Progenitor cell of endocrine pancreas (in vitro differentiated cells): ENCODE data around the gene NUDT1. TPM values are rescaled to one million over a fixed set of nuclear protein-coding genes. Genes with fewer than 3 reads are reported as not detected.
A peak's percentile ranks its signal among the peaks of the same experiment; 100 is the strongest.

ENCODE experiments used
- DNase-seq: peaks from one replicate; pipeline ENCODE4 v3.0.0; 2021; ENCODE audit warnings: low spot score; ENCODE audit not compliant: unreplicated experiment
- H3K27ac Mint-ChIP-seq: 2 replicates; pipeline ENCODE4 v1.8.0; 2021; ENCODE audit warnings: mild to moderate bottlenecking, moderate library complexity, mixed read lengths
- H3K27me3 Mint-ChIP-seq: 2 replicates; pipeline ENCODE4 v1.8.0; 2021; ENCODE audit warnings: mixed read lengths
- H3K36me3 Mint-ChIP-seq: 2 replicates; pipeline ENCODE4 v1.8.0; 2022; ENCODE audit warnings: mixed read lengths; ENCODE audit not compliant: insufficient read depth
- H3K4me1 Mint-ChIP-seq: 2 replicates; pipeline ENCODE4 v1.8.0; 2021; ENCODE audit warnings: low read depth, mixed read lengths
- H3K4me3 Mint-ChIP-seq: 2 replicates; pipeline ENCODE4 v1.8.0; 2021; ENCODE audit warnings: low read depth, mild to moderate bottlenecking, moderate library complexity, mixed read lengths
- H3K9me3 Mint-ChIP-seq: 2 replicates; pipeline ENCODE4 v1.8.0; 2021; ENCODE audit warnings: low read depth, mixed read lengths
- total RNA-seq: library from RNA; stranded (reverse); gene quantifications from 2 replicates; pipeline ENCODE4 v1.2.1, GENCODE V29; 2021
- TF ChIP-seq, protein P1 (sequence below): fragments of 200-600 bp; sonication (generic); IDR thresholded peaks from one replicate; pipeline ENCODE4 v1.5.0; 2021; ENCODE audit warnings: antibody characterized with exemption, mild to moderate bottlenecking; ENCODE audit not compliant: unreplicated experiment

NUDT1 gene
- total RNA-seq, 1 donor from 2014 or later: 22.1 TPM

DNA sequence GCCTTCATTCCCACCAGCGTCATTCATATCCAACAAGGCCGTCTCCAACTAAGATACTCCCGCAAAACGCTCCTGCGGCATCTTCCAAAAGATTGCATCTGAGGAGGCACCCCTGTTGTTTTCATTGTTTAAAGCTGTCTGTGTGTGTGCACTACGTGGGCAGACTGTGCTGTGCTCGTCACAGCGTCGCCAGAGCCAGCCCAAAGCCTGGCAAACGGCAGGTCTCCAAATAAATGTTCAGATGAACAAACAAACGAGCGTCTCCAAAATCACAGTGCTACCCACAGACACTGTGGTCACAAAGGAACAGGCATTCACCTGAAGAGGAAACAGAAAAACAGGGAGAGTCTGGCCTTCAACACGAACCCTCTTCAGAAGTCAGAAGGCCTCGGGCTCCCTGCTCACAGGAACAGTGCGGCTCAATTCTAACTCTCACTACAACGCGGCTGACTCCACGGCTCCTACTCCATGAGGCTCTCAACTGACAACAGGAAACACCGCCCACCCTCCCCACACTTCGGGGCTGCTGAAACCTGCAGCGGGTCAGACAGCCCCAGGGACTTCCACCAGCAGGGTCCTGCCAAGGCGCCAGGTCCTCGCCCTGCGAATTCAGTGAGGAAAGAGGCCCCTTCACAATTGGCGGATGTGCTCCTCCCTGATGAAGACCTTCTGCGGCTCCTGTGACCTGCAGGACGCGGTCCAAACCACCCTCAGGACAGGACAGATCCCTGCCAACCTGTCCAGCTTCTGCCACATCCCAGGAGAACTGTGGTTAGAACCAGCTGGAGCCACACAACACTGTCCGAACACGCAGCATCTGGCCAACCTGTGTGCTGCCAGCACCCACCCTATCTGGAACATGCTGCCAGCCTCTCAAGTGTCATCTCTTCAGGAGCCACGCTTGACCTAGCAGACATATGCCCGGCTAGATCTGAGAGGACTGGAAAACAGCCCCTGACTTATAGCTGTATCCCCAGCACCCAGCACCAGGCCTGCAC lies 45.3 kb upstream of the NUDT1 start:
- TF ChIP-seq, protein P1, sequence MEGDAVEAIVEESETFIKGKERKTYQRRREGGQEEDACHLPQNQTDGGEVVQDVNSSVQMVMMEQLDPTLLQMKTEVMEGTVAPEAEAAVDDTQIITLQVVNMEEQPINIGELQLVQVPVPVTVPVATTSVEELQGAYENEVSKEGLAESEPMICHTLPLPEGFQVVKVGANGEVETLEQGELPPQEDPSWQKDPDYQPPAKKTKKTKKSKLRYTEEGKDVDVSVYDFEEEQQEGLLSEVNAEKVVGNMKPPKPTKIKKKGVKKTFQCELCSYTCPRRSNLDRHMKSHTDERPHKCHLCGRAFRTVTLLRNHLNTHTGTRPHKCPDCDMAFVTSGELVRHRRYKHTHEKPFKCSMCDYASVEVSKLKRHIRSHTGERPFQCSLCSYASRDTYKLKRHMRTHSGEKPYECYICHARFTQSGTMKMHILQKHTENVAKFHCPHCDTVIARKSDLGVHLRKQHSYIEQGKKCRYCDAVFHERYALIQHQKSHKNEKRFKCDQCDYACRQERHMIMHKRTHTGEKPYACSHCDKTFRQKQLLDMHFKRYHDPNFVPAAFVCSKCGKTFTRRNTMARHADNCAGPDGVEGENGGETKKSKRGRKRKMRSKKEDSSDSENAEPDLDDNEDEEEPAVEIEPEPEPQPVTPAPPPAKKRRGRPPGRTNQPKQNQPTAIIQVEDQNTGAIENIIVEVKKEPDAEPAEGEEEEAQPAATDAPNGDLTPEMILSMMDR: no peak
- Mint-ChIP-seq H3K4me3 (no peak overlapping the region), H3K36me3 (peaks cover 27% of the 10 kb centered on the region), H3K27ac (peak overlapping the region; percentile 23), H3K4me1 (no peaks in the 10 kb centered on the region), H3K27me3 (no peaks in the 10 kb centered on the region), H3K9me3 (no peaks in the 10 kb centered on the region)
- no peak for DNase-seq

DNA sequence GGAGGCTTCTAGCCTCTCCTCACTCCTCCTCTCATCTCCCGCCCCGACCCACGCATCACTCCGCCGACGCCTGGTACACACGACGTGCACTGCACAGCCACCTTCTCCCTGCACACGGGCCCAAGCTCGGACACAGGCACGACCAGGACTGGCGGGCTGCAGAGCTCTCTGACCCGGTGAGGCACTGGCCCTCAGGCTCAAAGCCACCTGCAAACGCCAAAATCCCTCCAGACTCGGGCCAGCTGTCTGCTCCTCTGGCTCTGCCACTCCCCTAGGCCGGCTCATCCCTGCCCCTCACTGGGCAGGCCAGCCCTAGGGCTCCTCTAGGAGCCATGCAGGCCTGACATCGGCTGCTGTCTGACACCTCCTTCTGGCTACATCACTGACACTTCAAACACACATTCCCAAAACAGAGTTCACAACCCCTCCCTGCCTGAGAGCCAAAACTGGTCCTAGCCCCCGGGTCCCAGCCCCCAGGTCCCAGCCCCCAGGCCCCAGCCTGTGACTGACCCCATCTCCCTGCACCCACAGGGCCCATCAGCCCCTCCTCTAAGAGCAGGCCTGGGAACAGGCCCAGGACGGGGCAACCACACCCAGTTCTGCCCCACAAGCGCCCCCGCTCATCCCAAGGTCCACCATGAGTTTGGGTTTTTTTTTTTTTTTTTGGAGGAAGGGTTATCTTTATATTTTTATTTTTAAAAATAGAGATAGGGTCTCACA lies 44.4 kb upstream of the NUDT1 start:
- H3K4me3 Mint-ChIP-seq: no peak overlapping the region
- no peaks in the 10 kb centered on the region for H3K9me3 Mint-ChIP-seq
- TF ChIP-seq, protein P1: no peak
- H3K27me3 Mint-ChIP-seq: no peaks in the 10 kb centered on the region
- H3K27ac Mint-ChIP-seq: no peak overlapping the region
- H3K4me1 Mint-ChIP-seq: no peaks in the 10 kb centered on the region
- DNase-seq: no peak
- H3K36me3 Mint-ChIP-seq: peaks cover 23% of the 10 kb centered on the region

DNA sequence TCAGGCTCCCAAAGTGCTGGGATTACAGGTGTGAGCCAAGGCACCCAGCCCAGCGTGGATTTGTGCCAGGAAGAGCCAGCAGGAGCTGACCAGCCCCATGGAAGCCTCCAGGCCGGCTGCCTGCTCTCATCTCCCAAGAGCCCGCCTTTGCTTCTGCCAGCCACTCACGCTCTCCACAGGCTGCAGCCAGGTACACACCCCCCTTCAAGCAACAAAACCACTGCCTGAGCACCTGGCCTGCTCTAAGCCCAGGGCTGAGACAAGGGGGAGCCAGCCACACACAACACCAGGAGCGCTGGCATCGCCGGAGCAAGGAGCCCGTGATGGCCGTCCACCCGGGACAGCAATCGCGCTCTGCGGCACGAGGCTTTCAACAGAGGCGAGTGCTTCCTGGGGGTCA lies 43.8 kb upstream of the NUDT1 start:
- H3K27ac Mint-ChIP-seq: no peak overlapping the region
- no peaks in the 10 kb centered on the region for H3K9me3 Mint-ChIP-seq

GRCh38 chr7:2198760-2199159 lies 43.3 kb upstream of the NUDT1 start:
- Mint-ChIP-seq H3K36me3 (peaks cover 23% of the 10 kb centered on the region), H3K27me3 (no peaks in the 10 kb centered on the region), H3K4me1 (no peaks in the 10 kb centered on the region), H3K4me3 (no peak overlapping the region), H3K27ac (no peak overlapping the region), H3K9me3 (no peaks in the 10 kb centered on the region)
- DNase-seq: no peak
- TF ChIP-seq, protein P1: no peak

More for the DNA sequence above, 43.8 kb upstream of the NUDT1 start:
- TF ChIP-seq, protein P1: no peak
- no peak for DNase-seq
- Mint-ChIP-seq H3K4me3 (no peak overlapping the region), H3K4me1 (no peaks in the 10 kb centered on the region), H3K27me3 (no peaks in the 10 kb centered on the region), H3K36me3 (peaks cover 23% of the 10 kb centered on the region)

DNA sequence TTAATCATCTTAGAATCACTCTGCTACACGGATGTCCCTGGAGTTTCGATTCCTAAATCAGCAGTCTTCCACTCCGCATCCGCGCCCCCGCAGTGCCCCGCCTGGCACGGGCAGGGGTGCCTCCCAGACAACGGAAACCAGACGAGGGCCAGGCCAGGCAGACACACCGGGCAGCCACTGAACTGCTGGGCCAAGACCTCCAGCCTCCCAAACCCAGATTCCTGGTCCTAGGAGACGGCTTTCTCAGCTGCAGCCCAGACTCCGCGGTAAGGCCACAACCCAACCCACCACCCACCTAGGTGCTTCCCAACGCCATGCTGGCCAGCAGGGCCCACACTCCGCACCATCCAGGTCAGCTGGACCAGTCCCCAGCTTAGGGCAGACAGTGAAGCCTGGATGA lies 42.5 kb upstream of the NUDT1 start:
- peaks cover 20% of the 10 kb centered on the region for H3K36me3 Mint-ChIP-seq
- no peaks in the 10 kb centered on the region for H3K27me3 Mint-ChIP-seq
- TF ChIP-seq, protein P1: no peak
- H3K4me1 Mint-ChIP-seq: no peaks in the 10 kb centered on the region
- no peak overlapping the region for H3K4me3 Mint-ChIP-seq
- DNase-seq: no peak
- no peaks in the 10 kb centered on the region for H3K9me3 Mint-ChIP-seq
- H3K27ac Mint-ChIP-seq: no peak overlapping the region
